ENCODE data around the gene POLR1D.

DNA sequence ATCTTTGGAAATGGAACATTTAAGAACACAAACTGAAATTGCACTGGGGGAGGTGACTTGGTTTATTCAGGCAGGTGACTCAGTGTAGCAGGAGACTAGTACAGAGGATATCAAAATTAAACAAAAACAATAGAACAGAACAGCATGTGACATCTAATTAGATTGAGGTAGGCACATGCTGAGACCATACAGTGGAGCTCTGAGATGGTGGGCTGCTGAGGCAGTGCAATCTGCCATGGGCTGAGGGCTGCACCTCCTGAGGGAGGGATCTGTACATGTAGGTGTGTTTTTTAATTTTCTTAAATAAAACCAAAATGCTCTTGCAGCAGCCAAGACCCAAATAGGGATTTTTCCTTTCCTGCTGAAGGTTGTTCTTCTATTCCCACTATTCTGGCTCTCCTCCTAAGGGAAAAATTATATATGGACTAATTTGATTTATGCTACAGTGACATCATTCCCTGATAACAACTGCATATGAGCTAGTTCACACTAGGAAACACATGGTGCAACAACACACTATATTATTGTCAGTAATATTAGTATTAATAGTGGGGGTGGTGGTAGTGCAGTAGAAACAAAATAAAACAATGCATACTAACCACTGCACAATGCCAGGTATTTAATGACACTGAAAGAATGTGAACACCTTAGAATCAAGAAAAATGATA, 49.3 kb upstream of the POLR1D start:
- TF ChIP-seq, protein P1, sequence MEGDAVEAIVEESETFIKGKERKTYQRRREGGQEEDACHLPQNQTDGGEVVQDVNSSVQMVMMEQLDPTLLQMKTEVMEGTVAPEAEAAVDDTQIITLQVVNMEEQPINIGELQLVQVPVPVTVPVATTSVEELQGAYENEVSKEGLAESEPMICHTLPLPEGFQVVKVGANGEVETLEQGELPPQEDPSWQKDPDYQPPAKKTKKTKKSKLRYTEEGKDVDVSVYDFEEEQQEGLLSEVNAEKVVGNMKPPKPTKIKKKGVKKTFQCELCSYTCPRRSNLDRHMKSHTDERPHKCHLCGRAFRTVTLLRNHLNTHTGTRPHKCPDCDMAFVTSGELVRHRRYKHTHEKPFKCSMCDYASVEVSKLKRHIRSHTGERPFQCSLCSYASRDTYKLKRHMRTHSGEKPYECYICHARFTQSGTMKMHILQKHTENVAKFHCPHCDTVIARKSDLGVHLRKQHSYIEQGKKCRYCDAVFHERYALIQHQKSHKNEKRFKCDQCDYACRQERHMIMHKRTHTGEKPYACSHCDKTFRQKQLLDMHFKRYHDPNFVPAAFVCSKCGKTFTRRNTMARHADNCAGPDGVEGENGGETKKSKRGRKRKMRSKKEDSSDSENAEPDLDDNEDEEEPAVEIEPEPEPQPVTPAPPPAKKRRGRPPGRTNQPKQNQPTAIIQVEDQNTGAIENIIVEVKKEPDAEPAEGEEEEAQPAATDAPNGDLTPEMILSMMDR (IDR thresholded peaks at IDR 0.05 in 4 of 5, conservative IDR thresholded peaks at IDR 0.05 in 1 of 5) = no peak
- no peak for TF ChIP-seq POLR2A (IDR thresholded peaks at IDR 0.05)
